Heart left ventricle (tissue), 16 donors: ENCODE data around the gene GNAT1. TPM values are rescaled to one million over a fixed set of nuclear protein-coding genes. Genes with fewer than 3 reads are reported as not detected.

Source experiments
- ATAC-seq, 4 donors: fragments of 200-7000 bp; cut with Tn5 transposase; one replicate each; pipeline ENCODE4 v1.9.1; 2020 to 2022; ENCODE audit warnings: moderate library complexity in 4 of 4, mild to moderate bottlenecking in 3 of 4, moderate number of reproducible peaks in 1 of 4
- DNase-seq, 5 donors: peaks; one replicate each; pipeline ENCODE4 v3.0.0-alpha.2; 2020
- H3K27ac ChIP-seq, 12 donors: fragments of 200-600 bp; sonication (generic) in 4 of 12; one replicate each; pipeline versions ENCODE4 v1.5.0 to v1.8.0; 2016 to 2022; ENCODE audit warnings: mild to moderate bottlenecking in 2 of 12
- H3K27me3 ChIP-seq, 9 donors: fragments of 200-600 bp; sonication (generic) in 2 of 9; one replicate each; pipeline versions ENCODE4 v1.5.1 to v1.8.0; 2016 to 2022; ENCODE audit warnings: mild to moderate bottlenecking in 3 of 9
- H3K36me3 ChIP-seq, 9 donors: fragments of 200-600 bp; sonication (generic) in 2 of 9; one replicate each; pipeline versions ENCODE4 v1.5.0 to v1.8.0; 2018 to 2022; ENCODE audit warnings: mild to moderate bottlenecking in 2 of 9
- H3K4me1 ChIP-seq, 12 donors: fragments of 200-600 bp; sonication (generic) in 4 of 12; one replicate each; pipeline versions ENCODE4 v1.5.0 to v1.8.0; 2016 to 2022; ENCODE audit warnings: mild to moderate bottlenecking in 3 of 12
- H3K4me3 ChIP-seq, 12 donors: fragments of 200-600 bp; sonication (generic) in 4 of 12; one replicate each; pipeline versions ENCODE4 v1.5.0 to v1.8.0; 2017 to 2022; ENCODE audit warnings: mild to moderate bottlenecking in 9 of 12, moderate library complexity in 4 of 12
- H3K9me3 ChIP-seq, 12 donors: fragments of 200-600 bp; sonication (generic) in 4 of 12; one replicate each; pipeline versions ENCODE4 v1.5.0 to v1.8.0; 2016 to 2022; ENCODE audit warnings: mild to moderate bottlenecking in 1 of 12
- CTCF ChIP-seq, 12 donors: fragments of 200-600 bp; sonication (generic) in 4 of 12; IDR thresholded peaks; one replicate each; pipeline versions ENCODE4 v1.5.0 to v1.8.0; 2018 to 2022; ENCODE audit warnings: antibody characterized with exemption in 12 of 12, mild to moderate bottlenecking in 5 of 12
- POLR2A ChIP-seq, 2 donors: fragments of 450-650 bp; IDR thresholded peaks; one replicate each; pipeline ENCODE4 v1.6.1; 2017; ENCODE audit warnings: antibody characterized with exemption in 2 of 2, mild to moderate bottlenecking in 2 of 2, moderate library complexity in 2 of 2
- WGBS, 4 donors: extraction: QIAGEN DNeasy Blood & Tissue Kit in 2 of 4; methylation state at CpG; one replicate each; pipeline versions ENCODE4 v1.1.5 to v1.1.7; 2013 to 2018; 5-methylcytosine and 5-hydroxymethylcytosine counted together
- intact Hi-C, 10 donors: fragments of 100-400 bp; cut with DNase I; formaldehyde crosslinking; loops; one replicate each; pipeline versions ENCODE4 v1.11.1 to v1.14.2; 2022
- polyA plus RNA-seq, 2 donors: library from polyadenylated mRNA; stranded (reverse); fragments of 200-250 nt; gene quantifications; one replicate each; pipeline ENCODE4 v1.2.3, GENCODE V29; 2013
- total RNA-seq, 9 donors: library from RNA; depleted of rRNA in 2 of 9; stranded (reverse); fragments of >200 nt in 2 of 9; fragmentation: NEBNext Ultra II Directional in 3 of 9; extraction: Animal tissue kit (Norgen Biotek cat#: 25700) in 3 of 9; gene quantifications; one replicate each; pipeline versions ENCODE4 v1.1.0 to v1.2.4, GENCODE V29; 2016 to 2023
- donor health status: ischemic (EF 13 %, LVEDD 7.1; RV severe dilation, severe dysfunction).
- donor health status: healthy with polysubstance abuse.
- donor health status: DM: no; HTN: yes; CAD: no.
- donor health status: DM: no; HTN: no; CAD: no.
- donor health status: ischemic (EF 25% LVEDD 6.9; RV normal size, moderate dysfunction).
- donor health status: ischemic (EF 25% LVEDD 5.7; RV mildly dilated, moderate dysfunction).
- donor health status: healthy.
- donor health status: DM: yes; HTN: yes; CAD: no.
- donor health status: ischemic (EF 35%, LVEDD 5.7; RV mildly dilated, moderate dysfunction).
- donor health status: nonischemic (EF 11% LVEDD 7.7; RV severe dilation, severe dysfunction).
- donor health status: DM: yes; HTN: yes; CAD: no.
- donor health status: PGD.
- donor health status: ischemic (EF 29% LVEDD 5.4; RV normal size, mild dysfunction).
- donor health status: nonischemic (EF 23%, LVEDD 6.1; RV moderate dilation, normal function).

Gene GNAT1
- total and polyA plus RNA-seq, 11 donors: 0.40 TPM; not detected in 10

GRCh38 chr3:50229490-50229889 lies 38.1 kb downstream of the GNAT1 start:
- Histone ChIP-seq H3K9me3 (no peaks in the 10 kb centered on the region), H3K4me1 (peaks cover 4 to 60% (median 17%) of the 10 kb centered on the region in 12 donors), H3K27me3 (no peaks in the 10 kb centered on the region), H3K4me3 (no peak overlapping the region), H3K36me3 (no peaks in the 10 kb centered on the region), H3K27ac (peak overlapping the region in 1 of 12 donors; percentile 76)
- intact Hi-C loops: loop anchor here in 2 of 10 donors (2.0 to 5.0 kb wide), 2 partner anchors 41 to 43 kb away; no protein-coding TSS in a partner anchor
- no peak for DNase-seq
- WGBS, 4 donors: 93 to 100% (median 94%) methylated on average over 3 of the region's 3 CpGs
- ATAC-seq: no peak
- TF ChIP-seq CTCF (IDR thresholded peaks at IDR 0.05) (no peak), POLR2A (IDR thresholded peaks at IDR 0.05) (no peak)

GRCh38 chr3:50230104-50230793 lies 38.8 kb downstream of the GNAT1 start:
- H3K27me3 ChIP-seq: no peaks in the 10 kb centered on the region
- DNase-seq: no peak
- peaks cover 4 to 68% (median 18%) of the 10 kb centered on the region in 12 donors for H3K4me1 ChIP-seq
- no peak for ATAC-seq
- 79 to 89% (median 89%) methylated on average over 6 to 8 of the region's 8 CpGs for WGBS, 4 donors
- H3K36me3 ChIP-seq: no peaks in the 10 kb centered on the region
- TF ChIP-seq POLR2A (IDR thresholded peaks at IDR 0.05): no peak
- H3K9me3 ChIP-seq: no peaks in the 10 kb centered on the region
- H3K4me3 ChIP-seq: peak overlapping the region in 1 of 12 donors; percentile 15
- intact Hi-C loops: loop anchor here in 2 of 10 donors (2.0 kb wide), 2 partner anchors 39 to 43 kb away; partner anchors contain the start of gene SEMA3B (in 1 of the 2)
- peak overlapping the region in 2 of 12 donors; percentile 9 to 76 for H3K27ac ChIP-seq

- H3K9me3 ChIP-seq: no peaks in the 10 kb centered on the region
- no peak for TF ChIP-seq POLR2A (IDR thresholded peaks at IDR 0.05)
- TF ChIP-seq CTCF (IDR thresholded peaks at IDR 0.05): no peak
- DNase-seq (no peak), ATAC-seq (no peak)
- H3K4me3 ChIP-seq: peak overlapping the region in 1 of 12 donors; percentile 15
- H3K4me1 ChIP-seq: peaks cover 4 to 69% (median 21%) of the 10 kb centered on the region in 12 donors
- WGBS, 4 donors: 88 to 92% (median 89%) methylated on average over 3 to 4 of the region's 4 CpGs
- peak overlapping the region in 1 of 12 donors; percentile 76 for H3K27ac ChIP-seq
- intact Hi-C loops: loop anchor here in 2 of 10 donors (2.0 kb wide), 2 partner anchors 38 to 42 kb away; partner anchors contain the start of gene SEMA3B (in 1 of the 2)
- H3K36me3 ChIP-seq: no peaks in the 10 kb centered on the region
- H3K27me3 ChIP-seq: no peaks in the 10 kb centered on the region
These were observed 39.4 kb downstream of the GNAT1 start for GRCh38 chr3:50230794-50231125.

GRCh38 chr3:50231581-50231980 lies 40.2 kb downstream of the GNAT1 start:
- TF ChIP-seq CTCF (IDR thresholded peaks at IDR 0.05) (no peak), POLR2A (IDR thresholded peaks at IDR 0.05) (no peak)
- Histone ChIP-seq H3K27ac (no peak overlapping the region), H3K4me1 (peaks cover 4 to 61% (median 16%) of the 10 kb centered on the region in 12 donors), H3K36me3 (no peaks in the 10 kb centered on the region), H3K27me3 (no peaks in the 10 kb centered on the region), H3K4me3 (no peak overlapping the region), H3K9me3 (no peaks in the 10 kb centered on the region)
- WGBS, 4 donors: 78 to 82% (median 80%) methylated on average over 5 of the region's 5 CpGs
- ATAC-seq (no peak), DNase-seq (no peak)
- intact Hi-C loops: loop anchor here in 2 of 10 donors (2.0 kb wide), 2 partner anchors 37 to 41 kb away; partner anchors contain the start of gene SEMA3B (in 1 of the 2)
